Measurements from ENCODE around the gene DCLK1. TPM values are rescaled to one million over a fixed set of nuclear protein-coding genes. Genes with fewer than 3 reads are reported as not detected.

DCLK1 gene
- total RNA-seq, 1 donor from 2014 or later: not detected

GRCh38 chr13:35727881-35728280, 403.3 kb downstream of the DCLK1 start:
- intact Hi-C loops (cut with micrococcal nuclease): no loop called here
- no peaks in the 10 kb centered on the region for H3K9me3 Mint-ChIP-seq
- H3K36me3 Mint-ChIP-seq (ENCODE audit: low read depth): no peaks in the 10 kb centered on the region
- no peak overlapping the region for H3K4me3 Mint-ChIP-seq
- H3K27me3 Mint-ChIP-seq: peaks cover 2% of the 10 kb centered on the region
- no peak for DNase-seq
- peaks cover 3% of the 10 kb centered on the region for H3K4me1 Mint-ChIP-seq
- no peak overlapping the region for H3K27ac Mint-ChIP-seq

GRCh38 chr13:35724446-35724845, 406.7 kb downstream of the DCLK1 start:
- Mint-ChIP-seq H3K4me1 (peaks cover 3% of the 10 kb centered on the region), H3K4me3 (no peak overlapping the region), H3K9me3 (no peaks in the 10 kb centered on the region), H3K27me3 (peaks cover 7% of the 10 kb centered on the region), H3K36me3 (ENCODE audit: low read depth) (no peaks in the 10 kb centered on the region), H3K27ac (no peak overlapping the region)
- intact Hi-C loops (cut with micrococcal nuclease): no loop called here
- DNase-seq: no peak

- DNase-seq: no peak
- intact Hi-C loops (cut with micrococcal nuclease): no loop called here
- H3K9me3 Mint-ChIP-seq: no peaks in the 10 kb centered on the region
Measured at GRCh38 chr13:35723821-35724220, 407.4 kb downstream of the DCLK1 start.

GRCh38 chr13:35723053-35723461, 408.1 kb downstream of the DCLK1 start:
- Mint-ChIP-seq H3K36me3 (ENCODE audit: low read depth) (no peaks in the 10 kb centered on the region), H3K27me3 (peaks cover 7% of the 10 kb centered on the region), H3K27ac (no peak overlapping the region), H3K9me3 (no peaks in the 10 kb centered on the region), H3K4me3 (no peak overlapping the region), H3K4me1 (peaks cover 3% of the 10 kb centered on the region)
- DNase-seq: no peak
- intact Hi-C loops (cut with micrococcal nuclease): no loop called here

More at GRCh38 chr13:35723821-35724220, 407.4 kb downstream of the DCLK1 start:
- no peak overlapping the region for H3K4me3 Mint-ChIP-seq
- H3K27ac Mint-ChIP-seq: no peak overlapping the region
- no peaks in the 10 kb centered on the region for H3K36me3 Mint-ChIP-seq (ENCODE audit: low read depth)
- peaks cover 7% of the 10 kb centered on the region for H3K27me3 Mint-ChIP-seq
- H3K4me1 Mint-ChIP-seq: peaks cover 3% of the 10 kb centered on the region

GRCh38 chr13:35722458-35723052, 408.6 kb downstream of the DCLK1 start:
- H3K9me3 Mint-ChIP-seq: no peaks in the 10 kb centered on the region
- no peak overlapping the region for H3K4me3 Mint-ChIP-seq
- no peak for DNase-seq
- peaks cover 3% of the 10 kb centered on the region for H3K4me1 Mint-ChIP-seq
- H3K36me3 Mint-ChIP-seq (ENCODE audit: low read depth): no peaks in the 10 kb centered on the region
- intact Hi-C loops (cut with micrococcal nuclease): no loop called here
- H3K27ac Mint-ChIP-seq: no peak overlapping the region
- peaks cover 7% of the 10 kb centered on the region for H3K27me3 Mint-ChIP-seq

GRCh38 chr13:35720690-35721554, 410.3 kb downstream of the DCLK1 start:
- no peaks in the 10 kb centered on the region for H3K9me3 Mint-ChIP-seq
- no peak overlapping the region for H3K27ac Mint-ChIP-seq
- H3K27me3 Mint-ChIP-seq: peaks cover 7% of the 10 kb centered on the region
- H3K4me3 Mint-ChIP-seq: no peak overlapping the region
- H3K4me1 Mint-ChIP-seq: peaks cover 3% of the 10 kb centered on the region
- no peaks in the 10 kb centered on the region for H3K36me3 Mint-ChIP-seq (ENCODE audit: low read depth)
- peak; percentile 79 for DNase-seq
- intact Hi-C loops (cut with micrococcal nuclease): no loop called here

- no peak for DNase-seq
- peaks cover 3% of the 10 kb centered on the region for H3K4me1 Mint-ChIP-seq
- peaks cover 7% of the 10 kb centered on the region for H3K27me3 Mint-ChIP-seq
- H3K9me3 Mint-ChIP-seq: no peaks in the 10 kb centered on the region
- intact Hi-C loops (cut with micrococcal nuclease): no loop called here
- no peaks in the 10 kb centered on the region for H3K36me3 Mint-ChIP-seq (ENCODE audit: low read depth)
- no peak overlapping the region for H3K27ac Mint-ChIP-seq
- H3K4me3 Mint-ChIP-seq: no peak overlapping the region
Measured at GRCh38 chr13:35720290-35720689, 410.9 kb downstream of the DCLK1 start.

Other genes starting within 250 kb of the DCLK1 start
- gene SOHLH2, start 83.2 kb upstream of the DCLK1 start, total RNA-seq: not detected in 2 replicates
- gene CCDC169, start 166.4 kb upstream of the DCLK1 start, total RNA-seq: 0.35 and 0.50 TPM in 2 replicates
- gene SPART, start 215.0 kb upstream of the DCLK1 start, total RNA-seq: 25.3 and 31.8 TPM in 2 replicates

Measured in activated CD4-positive, alpha-beta T cell treated with anti-CD3 and anti-CD28 coated beads, Interleukin-2, amount 10 ng/mL, durations not matched to agents 24 days and 14 days (primary cell).